HG03175 (cell line): Measurements from ENCODE around the gene SMURF1.
"Not testable (repeated sequence)": the region's sequence is repeated elsewhere in the genome, so short reads cannot be mapped to it uniquely, and the experiment has no call there.

Experiments
- ATAC-seq: cut with Tn5 transposase; IDR thresholded peaks from one replicate; pipeline ENCODE4 v1.9.1; 2021; ENCODE audit warnings: mild to moderate bottlenecking, moderate library complexity; ENCODE audit not compliant: unreplicated experiment

The SMURF1 gene

GRCh38 chr7:99061001-99061776, 82.7 kb downstream of the SMURF1 start:
- no peak for ATAC-seq

GRCh38 chr7:99054781-99055180, 89.1 kb downstream of the SMURF1 start:
- ATAC-seq, result no peak

GRCh38 chr7:99050971-99051370, 92.9 kb downstream of the SMURF1 start:
- no peak for ATAC-seq

GRCh38 chr7:99047526-99048077, 96.3 kb downstream of the SMURF1 start:
- no peak for ATAC-seq

GRCh38 chr7:99046722-99047121, 97.2 kb downstream of the SMURF1 start:
- no peak for ATAC-seq

- not testable (repeated sequence) for ATAC-seq
Observed at GRCh38 chr7:99046262-99046661, 97.6 kb downstream of the SMURF1 start.

- ATAC-seq, result not testable (repeated sequence)
Observed at GRCh38 chr7:99044858-99045257, 99.0 kb downstream of the SMURF1 start.

GRCh38 chr7:99042957-99043356, 101.0 kb downstream of the SMURF1 start:
- ATAC-seq, result no peak

GRCh38 chr7:99041526-99041925, 102.4 kb downstream of the SMURF1 start:
- no peak for ATAC-seq

GRCh38 chr7:99040104-99040958, 103.6 kb downstream of the SMURF1 start:
- no peak for ATAC-seq

- ATAC-seq, result no peak
Observed at GRCh38 chr7:99039384-99039891, 104.5 kb downstream of the SMURF1 start.

GRCh38 chr7:99038086-99038855, 105.6 kb downstream of the SMURF1 start:
- ATAC-seq, result no peak

- no peak for ATAC-seq
Observed at GRCh38 chr7:99037327-99037940, 106.5 kb downstream of the SMURF1 start.

- ATAC-seq, result no peak
Observed at GRCh38 chr7:99036546-99037111, 107.3 kb downstream of the SMURF1 start.

GRCh38 chr7:99035723-99036545, 108.0 kb downstream of the SMURF1 start:
- no peak for ATAC-seq

GRCh38 chr7:99034932-99035722, 108.8 kb downstream of the SMURF1 start:
- no peak for ATAC-seq

- no peak for ATAC-seq
Observed at GRCh38 chr7:99033765-99034164, 110.1 kb downstream of the SMURF1 start.

- no peak for ATAC-seq
Observed at GRCh38 chr7:99032928-99033327, 111.0 kb downstream of the SMURF1 start.
